ENCODE data around the gene USP36. TPM values are rescaled to one million over a fixed set of nuclear protein-coding genes. Genes with fewer than 3 reads are reported as not detected.

USP36 gene
- total RNA-seq, 1 experiment from 2014 or later, result 79.5 TPM

DNA sequence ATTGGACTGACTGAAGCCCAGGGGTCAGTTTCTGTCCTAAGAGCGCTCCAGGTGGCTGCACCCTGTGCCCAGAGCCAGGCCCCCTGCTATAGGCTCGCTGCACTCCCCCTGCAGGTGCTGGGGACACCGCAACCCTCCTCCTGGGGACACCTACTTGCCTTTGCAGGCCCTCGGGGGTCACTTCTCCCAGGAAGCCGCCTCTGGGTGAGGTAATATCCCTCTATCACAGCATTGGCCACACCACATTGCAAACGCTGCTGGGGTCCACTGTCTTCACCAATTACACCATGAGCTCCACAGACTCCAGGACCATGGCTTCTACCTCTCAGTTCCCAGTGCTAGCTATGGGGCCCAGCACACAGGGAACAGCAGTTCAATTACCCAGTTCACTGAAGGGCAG, 14.9 kb downstream of the USP36 start:
- Mint-ChIP-seq H3K36me3 (ENCODE audit: insufficient read depth, unreplicated experiment) (peaks cover 71% of the 10 kb centered on the region), H3K9me3 (ENCODE audit: low read depth, unreplicated experiment) (no peaks in the 10 kb centered on the region), H3K27ac (ENCODE audit: unreplicated experiment) (no peak overlapping the region), H3K4me1 (ENCODE audit: low read depth, unreplicated experiment) (no peaks in the 10 kb centered on the region), H3K4me3 (ENCODE audit: low read depth, unreplicated experiment) (no peak overlapping the region), H3K27me3 (ENCODE audit: unreplicated experiment) (no peaks in the 10 kb centered on the region)
- intact Hi-C loops (cut with micrococcal nuclease; ENCODE audit: unreplicated experiment), result no loop called here
- TF ChIP-seq CTCF (IDR thresholded peaks at IDR 0.05; ENCODE audit: unreplicated experiment), result no peak
- no TSS peak for BruUV-seq (replicated peaks)
- no peak for DNase-seq
- CTCF ChIA-PET, result no interaction called here

- H3K27ac Mint-ChIP-seq (ENCODE audit: unreplicated experiment), result no peak overlapping the region
- intact Hi-C loops (cut with micrococcal nuclease; ENCODE audit: unreplicated experiment), result no loop called here
- H3K27me3 Mint-ChIP-seq (ENCODE audit: unreplicated experiment), result no peaks in the 10 kb centered on the region
- no peaks in the 10 kb centered on the region for H3K4me1 Mint-ChIP-seq (ENCODE audit: low read depth, unreplicated experiment)
- no peak for TF ChIP-seq CTCF (IDR thresholded peaks at IDR 0.05; ENCODE audit: unreplicated experiment)
- peaks cover 75% of the 10 kb centered on the region for H3K36me3 Mint-ChIP-seq (ENCODE audit: insufficient read depth, unreplicated experiment)
- no peak for DNase-seq
- H3K4me3 Mint-ChIP-seq (ENCODE audit: low read depth, unreplicated experiment), result no peak overlapping the region
- CTCF ChIA-PET, result no interaction called here
- BruUV-seq (replicated peaks), result no TSS peak
- no peaks in the 10 kb centered on the region for H3K9me3 Mint-ChIP-seq (ENCODE audit: low read depth, unreplicated experiment)
Measured at GRCh38 chr17:78824240-78824639, 16.4 kb downstream of the USP36 start.

DNA sequence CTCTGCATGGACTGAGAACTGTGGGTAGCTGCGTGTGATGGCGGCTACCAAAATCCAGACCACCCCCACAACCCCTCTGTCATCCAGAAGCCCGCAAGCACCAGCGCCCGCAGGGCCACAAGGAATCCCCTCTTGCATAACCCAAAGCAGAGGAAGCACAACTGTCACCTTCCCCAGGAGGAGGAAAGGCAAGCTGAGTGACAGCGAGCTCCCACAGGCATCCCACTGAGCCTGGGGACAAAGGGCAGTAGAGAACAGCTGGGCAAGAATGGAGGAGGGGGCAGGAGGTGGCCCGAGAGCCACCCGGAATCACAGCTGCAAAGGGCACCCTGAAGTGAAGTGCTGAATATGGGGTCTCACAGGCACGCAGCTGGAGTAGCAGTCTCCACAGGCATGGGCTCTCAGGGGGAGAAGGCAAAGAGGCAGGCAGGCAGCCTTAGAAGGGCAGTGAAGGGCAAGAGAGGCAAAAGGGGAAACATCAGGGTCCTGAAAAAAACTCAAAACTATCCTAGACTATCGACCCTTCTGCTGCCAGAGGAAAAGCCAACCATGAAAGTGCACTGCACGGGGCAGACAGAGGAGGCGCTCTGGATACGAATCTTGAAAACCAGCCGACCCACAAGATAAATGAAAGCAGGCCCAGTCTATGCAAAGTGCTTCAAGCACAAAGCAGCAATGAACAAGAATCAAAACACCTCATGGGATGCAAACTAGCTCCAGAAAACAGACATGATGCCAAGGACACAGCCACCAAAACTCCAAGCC, 17.1 kb downstream of the USP36 start:
- Mint-ChIP-seq H3K4me1 (ENCODE audit: low read depth, unreplicated experiment) (no peaks in the 10 kb centered on the region), H3K9me3 (ENCODE audit: low read depth, unreplicated experiment) (no peaks in the 10 kb centered on the region), H3K4me3 (ENCODE audit: low read depth, unreplicated experiment) (no peak overlapping the region), H3K36me3 (ENCODE audit: insufficient read depth, unreplicated experiment) (peaks cover 81% of the 10 kb centered on the region), H3K27me3 (ENCODE audit: unreplicated experiment) (no peaks in the 10 kb centered on the region), H3K27ac (ENCODE audit: unreplicated experiment) (no peak overlapping the region)
- CTCF ChIA-PET, result interaction anchor here (0.6 kb wide), 1 partner anchor 10 kb away, joined by 3 read pairs; no protein-coding TSS in a partner anchor
- DNase-seq, result no peak
- no TSS peak for BruUV-seq (replicated peaks)
- intact Hi-C loops (cut with micrococcal nuclease; ENCODE audit: unreplicated experiment), result no loop called here
- TF ChIP-seq CTCF (IDR thresholded peaks at IDR 0.05; ENCODE audit: unreplicated experiment), result no peak

GRCh38 chr17:78822552-78822951, 18.1 kb downstream of the USP36 start:
- Mint-ChIP-seq H3K9me3 (ENCODE audit: low read depth, unreplicated experiment) (no peaks in the 10 kb centered on the region), H3K27ac (ENCODE audit: unreplicated experiment) (no peak overlapping the region), H3K36me3 (ENCODE audit: insufficient read depth, unreplicated experiment) (peaks cover 80% of the 10 kb centered on the region), H3K4me1 (ENCODE audit: low read depth, unreplicated experiment) (no peaks in the 10 kb centered on the region), H3K27me3 (ENCODE audit: unreplicated experiment) (no peaks in the 10 kb centered on the region), H3K4me3 (ENCODE audit: low read depth, unreplicated experiment) (no peak overlapping the region)
- DNase-seq, result no peak
- no TSS peak for BruUV-seq (replicated peaks)
- intact Hi-C loops (cut with micrococcal nuclease; ENCODE audit: unreplicated experiment), result no loop called here
- no peak for TF ChIP-seq CTCF (IDR thresholded peaks at IDR 0.05; ENCODE audit: unreplicated experiment)
- CTCF ChIA-PET, result no interaction called here

All from Calu3 (cell line).